ENCODE results near the gene ABCA10. TPM values are rescaled to one million over a fixed set of nuclear protein-coding genes. Genes with fewer than 3 reads are reported as not detected.

ABCA10 gene
- total RNA-seq, 1 experiment from 2014 or later = not detected

- H3K9me3 ChIP-seq (ENCODE audit: insufficient read depth, low read depth) = no peaks in the 10 kb centered on the region
- CTCF ChIA-PET = no interaction called here
- TF ChIP-seq EZH2 (IDR thresholded peaks at IDR 0.05; ENCODE audit: low read depth) = no peak
- TF ChIP-seq, protein P1, sequence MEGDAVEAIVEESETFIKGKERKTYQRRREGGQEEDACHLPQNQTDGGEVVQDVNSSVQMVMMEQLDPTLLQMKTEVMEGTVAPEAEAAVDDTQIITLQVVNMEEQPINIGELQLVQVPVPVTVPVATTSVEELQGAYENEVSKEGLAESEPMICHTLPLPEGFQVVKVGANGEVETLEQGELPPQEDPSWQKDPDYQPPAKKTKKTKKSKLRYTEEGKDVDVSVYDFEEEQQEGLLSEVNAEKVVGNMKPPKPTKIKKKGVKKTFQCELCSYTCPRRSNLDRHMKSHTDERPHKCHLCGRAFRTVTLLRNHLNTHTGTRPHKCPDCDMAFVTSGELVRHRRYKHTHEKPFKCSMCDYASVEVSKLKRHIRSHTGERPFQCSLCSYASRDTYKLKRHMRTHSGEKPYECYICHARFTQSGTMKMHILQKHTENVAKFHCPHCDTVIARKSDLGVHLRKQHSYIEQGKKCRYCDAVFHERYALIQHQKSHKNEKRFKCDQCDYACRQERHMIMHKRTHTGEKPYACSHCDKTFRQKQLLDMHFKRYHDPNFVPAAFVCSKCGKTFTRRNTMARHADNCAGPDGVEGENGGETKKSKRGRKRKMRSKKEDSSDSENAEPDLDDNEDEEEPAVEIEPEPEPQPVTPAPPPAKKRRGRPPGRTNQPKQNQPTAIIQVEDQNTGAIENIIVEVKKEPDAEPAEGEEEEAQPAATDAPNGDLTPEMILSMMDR (conservative IDR thresholded peaks at IDR 0.05) = no peak
- H4K20me1 ChIP-seq (ENCODE audit: insufficient read depth) = no peaks in the 10 kb centered on the region
- H3K4me1 ChIP-seq (replicated peaks; ENCODE audit: insufficient read depth) = no peaks in the 10 kb centered on the region
- no peak overlapping the region for H3K4me2 ChIP-seq
- no peaks in the 10 kb centered on the region for H3K9me2 ChIP-seq (ENCODE audit: insufficient read depth)
- no peaks in the 10 kb centered on the region for H3K36me3 ChIP-seq (ENCODE audit: low read depth)
- no peak overlapping the region for H3K27ac ChIP-seq
- no peaks in the 10 kb centered on the region for H3F3A ChIP-seq (ENCODE audit: insufficient read depth, low read depth)
- peak overlapping the region; percentile 60; the same call in 1 of the 2 replicates for H2AFZ ChIP-seq
- no peaks in the 10 kb centered on the region for H3K27me3 ChIP-seq (ENCODE audit: insufficient read depth, low read depth)
- no peak for DNase-seq
- intact Hi-C loops (cut with micrococcal nuclease; ENCODE audit: unreplicated experiment) = no loop called here
- no peaks in the 10 kb centered on the region for H3K79me2 ChIP-seq (ENCODE audit: low read depth)
- no TSS peak for BruUV-seq (replicated peaks)
- H3K4me3 ChIP-seq = no peak overlapping the region
- POLR2A ChIA-PET (ENCODE audit: unreplicated experiment) = no interaction called here
These were observed 2.3 kb upstream of the ABCA10 start for GRCh38 chr17:69230939-69231338.

DNA sequence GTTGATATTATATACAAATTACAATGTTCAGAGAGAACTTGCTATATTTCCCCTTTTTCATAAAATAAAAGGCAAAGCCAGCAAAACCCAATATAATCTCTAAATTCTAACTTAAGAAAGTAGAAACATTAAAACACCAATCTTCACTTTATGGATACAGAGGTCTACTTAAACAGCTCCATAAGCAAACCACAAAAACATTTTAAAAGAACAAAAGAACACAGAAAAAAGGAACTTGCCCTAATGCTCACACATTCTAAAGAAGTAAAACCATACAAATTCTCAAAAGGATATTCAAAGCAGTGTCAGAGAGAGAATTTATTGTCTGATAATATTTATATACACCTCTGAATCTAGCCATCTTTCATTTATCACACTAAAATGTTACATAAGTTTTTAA, 606 bp downstream of the ABCA10 start:
- CTCF ChIA-PET = interaction anchor here (0.6 kb wide), 1 partner anchor 459 kb away, joined by 3 read pairs; no protein-coding TSS in a partner anchor

GRCh38 chr17:69227541-69227940, 1.1 kb downstream of the ABCA10 start:
- intact Hi-C loops (cut with micrococcal nuclease; ENCODE audit: unreplicated experiment) = no loop called here
- Histone ChIP-seq H3K79me2 (ENCODE audit: low read depth) (no peaks in the 10 kb centered on the region), H3K36me3 (ENCODE audit: low read depth) (no peaks in the 10 kb centered on the region), H4K20me1 (ENCODE audit: insufficient read depth) (no peaks in the 10 kb centered on the region), H3F3A (ENCODE audit: insufficient read depth, low read depth) (no peaks in the 10 kb centered on the region), H3K9me3 (ENCODE audit: insufficient read depth, low read depth) (no peaks in the 10 kb centered on the region), H3K4me3 (no peak overlapping the region), H3K27me3 (ENCODE audit: insufficient read depth, low read depth) (no peaks in the 10 kb centered on the region), H3K9me2 (ENCODE audit: insufficient read depth) (0 out of 2 replicates have a peak, but pooled peaks cover 5% of the 10 kb centered on the region), H2AFZ (no peak overlapping the region), H3K27ac (no peak overlapping the region), H3K4me2 (no peak overlapping the region), H3K4me1 (replicated peaks; ENCODE audit: insufficient read depth) (no peaks in the 10 kb centered on the region)
- ChIA-PET CTCF (interaction anchor here (0.6 kb wide), 1 partner anchor 459 kb away, joined by 3 read pairs; no protein-coding TSS in a partner anchor), POLR2A (ENCODE audit: unreplicated experiment) (no interaction called here)
- DNase-seq = no peak
- TF ChIP-seq, protein P1 (conservative IDR thresholded peaks at IDR 0.05) = no peak
- TF ChIP-seq EZH2 (IDR thresholded peaks at IDR 0.05; ENCODE audit: low read depth) = no peak
- BruUV-seq (replicated peaks) = no TSS peak

More for the DNA sequence above, 606 bp downstream of the ABCA10 start:
- no peak for TF ChIP-seq EZH2 (IDR thresholded peaks at IDR 0.05; ENCODE audit: low read depth)
- TF ChIP-seq, protein P1 (conservative IDR thresholded peaks at IDR 0.05) = no peak
- intact Hi-C loops (cut with micrococcal nuclease; ENCODE audit: unreplicated experiment) = no loop called here
- Histone ChIP-seq H3K9me3 (ENCODE audit: insufficient read depth, low read depth) (no peaks in the 10 kb centered on the region), H2AFZ (no peak overlapping the region), H3K4me1 (replicated peaks; ENCODE audit: insufficient read depth) (no peaks in the 10 kb centered on the region), H3F3A (ENCODE audit: insufficient read depth, low read depth) (no peaks in the 10 kb centered on the region), H3K27me3 (ENCODE audit: insufficient read depth, low read depth) (no peaks in the 10 kb centered on the region), H3K4me3 (no peak overlapping the region), H3K4me2 (no peak overlapping the region), H4K20me1 (ENCODE audit: insufficient read depth) (no peaks in the 10 kb centered on the region), H3K79me2 (ENCODE audit: low read depth) (no peaks in the 10 kb centered on the region), H3K9me2 (ENCODE audit: insufficient read depth) (0 out of 2 replicates have a peak, but pooled peaks cover 4% of the 10 kb centered on the region), H3K36me3 (ENCODE audit: low read depth) (no peaks in the 10 kb centered on the region), H3K27ac (no peak overlapping the region)
- no peak for DNase-seq
- BruUV-seq (replicated peaks) = no TSS peak
- POLR2A ChIA-PET (ENCODE audit: unreplicated experiment) = no interaction called here
